B cell (primary cell): Measurements from ENCODE around the gene UTS2R.

ENCODE experiments used
- EZH2 ChIP-seq: IDR thresholded peaks from 2 replicates; pipeline ENCODE4 v1.6.1; 2012; ENCODE audit warnings: borderline replicate concordance, low read depth, mild to moderate bottlenecking, moderate library complexity, low read length; ENCODE audit not compliant: insufficient read depth, poor library complexity, severe bottlenecking
- TF ChIP-seq, protein P1 (sequence below): fragments of 200-600 bp; IDR thresholded peaks from one replicate; pipeline ENCODE4 v1.8.0; 2022; ENCODE audit warnings: antibody characterized with exemption, mild to moderate bottlenecking

DNA sequence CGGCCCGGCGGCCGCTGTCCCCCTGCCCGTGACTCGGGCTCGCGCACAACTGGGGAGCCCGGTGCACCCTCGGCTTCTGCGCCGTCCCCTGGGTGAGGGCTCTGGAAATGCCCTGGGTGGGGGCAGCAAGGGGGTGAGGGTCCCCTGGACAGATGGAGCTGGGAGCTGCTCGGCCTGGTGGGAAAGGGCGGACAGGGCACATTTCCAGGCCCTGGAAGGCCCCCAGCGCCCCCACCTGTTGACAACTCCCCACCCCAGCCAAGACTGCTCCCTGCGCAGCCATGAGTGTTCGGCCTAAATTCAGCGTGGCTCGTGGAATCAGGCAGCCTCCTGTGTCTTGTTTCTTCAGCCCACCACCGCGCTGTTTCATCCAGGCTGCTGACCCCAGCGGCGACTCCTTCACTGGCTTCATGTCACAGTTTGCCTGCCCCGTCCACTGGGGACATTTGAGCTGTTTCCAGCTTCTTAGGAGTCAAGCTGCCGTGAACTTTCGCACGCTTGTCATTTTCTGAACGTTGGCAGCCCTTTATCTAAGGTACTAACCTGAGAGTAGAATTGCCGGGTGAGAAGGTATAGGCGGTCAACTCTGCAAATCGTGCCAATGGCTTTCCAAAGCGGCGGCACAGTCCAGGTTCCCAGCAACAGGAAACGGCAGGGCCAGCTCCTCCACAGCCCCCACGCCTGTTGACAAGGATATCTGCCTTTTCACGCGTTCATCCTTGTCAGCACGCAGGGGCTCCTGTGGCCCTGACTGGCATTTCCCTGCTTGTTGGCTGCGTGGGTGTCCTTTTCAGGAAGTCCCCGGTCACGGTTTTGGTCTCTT is 895 bp downstream of the UTS2R start:
- TF ChIP-seq, protein P1, sequence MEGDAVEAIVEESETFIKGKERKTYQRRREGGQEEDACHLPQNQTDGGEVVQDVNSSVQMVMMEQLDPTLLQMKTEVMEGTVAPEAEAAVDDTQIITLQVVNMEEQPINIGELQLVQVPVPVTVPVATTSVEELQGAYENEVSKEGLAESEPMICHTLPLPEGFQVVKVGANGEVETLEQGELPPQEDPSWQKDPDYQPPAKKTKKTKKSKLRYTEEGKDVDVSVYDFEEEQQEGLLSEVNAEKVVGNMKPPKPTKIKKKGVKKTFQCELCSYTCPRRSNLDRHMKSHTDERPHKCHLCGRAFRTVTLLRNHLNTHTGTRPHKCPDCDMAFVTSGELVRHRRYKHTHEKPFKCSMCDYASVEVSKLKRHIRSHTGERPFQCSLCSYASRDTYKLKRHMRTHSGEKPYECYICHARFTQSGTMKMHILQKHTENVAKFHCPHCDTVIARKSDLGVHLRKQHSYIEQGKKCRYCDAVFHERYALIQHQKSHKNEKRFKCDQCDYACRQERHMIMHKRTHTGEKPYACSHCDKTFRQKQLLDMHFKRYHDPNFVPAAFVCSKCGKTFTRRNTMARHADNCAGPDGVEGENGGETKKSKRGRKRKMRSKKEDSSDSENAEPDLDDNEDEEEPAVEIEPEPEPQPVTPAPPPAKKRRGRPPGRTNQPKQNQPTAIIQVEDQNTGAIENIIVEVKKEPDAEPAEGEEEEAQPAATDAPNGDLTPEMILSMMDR = no peak
- TF ChIP-seq EZH2 = no peak
